Endodermal cell (in vitro differentiated cells): ENCODE data around the gene CDH4. TPM values are rescaled to one million over a fixed set of nuclear protein-coding genes. Genes with fewer than 3 reads are reported as not detected.

Source experiments
- DNase-seq: peaks from one replicate; pipeline ENCODE4 v3.0.0-alpha.2; 2017
- H3K27ac ChIP-seq: 2 replicates; pipeline ENCODE4 v1.5.1; 2013; ENCODE audit warnings: mild to moderate bottlenecking, low read depth, low read length, moderate library complexity
- H3K27me3 ChIP-seq: 2 replicates; pipeline ENCODE4 v1.6.1; 2013; ENCODE audit warnings: mild to moderate bottlenecking, low read length, moderate library complexity; ENCODE audit not compliant: insufficient read depth, control insufficient read depth, poor library complexity, severe bottlenecking
- H3K36me3 ChIP-seq: 2 replicates; pipeline ENCODE4 v1.7.0; 2013; ENCODE audit warnings: mild to moderate bottlenecking, low read length, moderate library complexity; ENCODE audit not compliant: control insufficient read depth, insufficient read depth
- H3K4me1 ChIP-seq: one replicate; pipeline ENCODE4 v1.7.0; 2013; ENCODE audit warnings: low read length; ENCODE audit not compliant: control insufficient read depth, insufficient read depth
- H3K4me3 ChIP-seq: 2 replicates; pipeline ENCODE4 v1.5.1; 2013; ENCODE audit warnings: mild to moderate bottlenecking, low read length, moderate library complexity
- H3K9ac ChIP-seq: 2 replicates; pipeline ENCODE4 v1.6.1; 2013; ENCODE audit warnings: mild to moderate bottlenecking, low read length, moderate library complexity; ENCODE audit not compliant: poor library complexity, severe bottlenecking; ENCODE audit errors: extremely low read depth
- H3K9me3 ChIP-seq: 2 replicates; pipeline ENCODE4 v1.6.1; 2013; ENCODE audit warnings: mild to moderate bottlenecking, low read length, moderate library complexity; ENCODE audit not compliant: control insufficient read depth
- H3K27ac Mint-ChIP-seq: 2 replicates; pipeline ENCODE4 v1.8.0; 2020; ENCODE audit warnings: mixed read lengths
- H3K27me3 Mint-ChIP-seq: 2 replicates; pipeline ENCODE4 v1.8.0; 2021; ENCODE audit warnings: mild to moderate bottlenecking, mixed read lengths; ENCODE audit not compliant: insufficient read depth
- H3K36me3 Mint-ChIP-seq: 2 replicates; pipeline ENCODE4 v1.8.0; 2020; ENCODE audit warnings: low read depth, mixed read lengths
- H3K4me1 Mint-ChIP-seq: 2 replicates; pipeline ENCODE4 v1.8.0; 2020; ENCODE audit warnings: mixed read lengths
- H3K4me3 Mint-ChIP-seq: 2 replicates; pipeline ENCODE4 v1.8.0; 2020; ENCODE audit warnings: mild to moderate bottlenecking, moderate library complexity, mixed read lengths
- H3K9me3 Mint-ChIP-seq: 2 replicates; pipeline ENCODE4 v1.8.0; 2020; ENCODE audit warnings: mild to moderate bottlenecking, mixed read lengths
- CTCF ChIP-seq: fragments of 200-600 bp; sonication (generic); conservative IDR thresholded peaks from 2 replicates; pipeline ENCODE4 v1.5.0; 2021; ENCODE audit warnings: antibody characterized with exemption, mild to moderate bottlenecking
- WGBS, 2 experiments: methylation state at CpG; one replicate each; pipeline versions ENCODE4 v1.1.5 to v1.1.7; 2013; ENCODE audit warnings: missing lambda C conversion rate in 2 of 2, mixed read lengths in 1 of 2; ENCODE audit not compliant: insufficient coverage in 1 of 2, insufficient read length in 1 of 2; 5-methylcytosine and 5-hydroxymethylcytosine counted together
- total RNA-seq, 2 donors: library from RNA; stranded (reverse); fragmentation: NEBNext Ultra II Directional in 1 of 2; extraction: Animal tissue kit (Norgen Biotek cat#: 25700) in 1 of 2; gene quantifications; 2 replicates in 1 of 2; 3 replicates in 1 of 2; pipeline ENCODE4 v1.2.1, GENCODE V29; 2021

The CDH4 gene
- total RNA-seq, 2 donors from 2014 or later, result 1.8 to 5.8 TPM

- Histone ChIP-seq H3K4me3 (no peak overlapping the region), H3K27me3 (no peaks in the 10 kb centered on the region), H3K27ac (peak overlapping the region; percentile 87), H3K9me3 (no peaks in the 10 kb centered on the region), H3K4me1 (no peaks in the 10 kb centered on the region), H3K36me3 (no peaks in the 10 kb centered on the region), H3K9ac (no peak overlapping the region)
- no peak overlapping the region for H3K27ac Mint-ChIP-seq
- TF ChIP-seq CTCF, result no peak
- H3K36me3 Mint-ChIP-seq, result no peaks in the 10 kb centered on the region
- no peak overlapping the region for H3K4me3 Mint-ChIP-seq
- H3K27me3 Mint-ChIP-seq, result peaks cover 39% of the 10 kb centered on the region
- H3K9me3 Mint-ChIP-seq, result no peaks in the 10 kb centered on the region
- no peaks in the 10 kb centered on the region for H3K4me1 Mint-ChIP-seq
- 88 to 96% methylated on average over 1 to 4 of the region's 4 CpGs for WGBS, 2 experiments
- no peak for DNase-seq
Measured at GRCh38 chr20:61413752-61414151, 161.7 kb downstream of the CDH4 start.

DNA sequence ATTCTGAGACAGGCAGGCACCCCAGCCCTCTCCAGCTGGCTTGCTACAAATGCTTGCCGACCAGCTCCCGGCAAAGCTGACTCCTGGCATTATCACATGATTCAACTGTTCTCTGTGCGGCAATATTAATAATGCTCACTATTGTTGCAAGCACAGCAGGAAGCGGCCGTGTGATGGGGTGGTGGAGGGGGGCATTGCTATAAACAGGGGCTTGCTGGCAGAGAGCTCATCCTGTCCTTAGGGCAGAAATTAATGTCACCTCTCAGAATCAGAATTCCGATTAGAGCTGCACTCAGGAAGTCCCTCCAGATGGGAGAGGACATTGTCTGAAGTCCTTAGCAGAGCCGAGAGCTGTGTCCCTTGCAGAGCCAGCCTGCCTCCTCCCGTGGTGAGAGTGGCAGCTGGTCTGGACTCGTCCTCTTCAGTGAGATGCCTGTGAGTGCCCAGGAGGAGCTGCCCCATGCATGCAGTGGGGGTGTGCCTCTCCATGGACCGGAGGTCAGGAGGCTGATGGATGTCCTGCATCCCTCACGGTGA lies 162.5 kb downstream of the CDH4 start:
- no peak for DNase-seq
- Mint-ChIP-seq H3K27ac (no peak overlapping the region), H3K4me1 (no peaks in the 10 kb centered on the region), H3K4me3 (no peak overlapping the region), H3K27me3 (peaks cover 34% of the 10 kb centered on the region), H3K36me3 (no peaks in the 10 kb centered on the region), H3K9me3 (no peaks in the 10 kb centered on the region)
- Histone ChIP-seq H3K9me3 (no peaks in the 10 kb centered on the region), H3K27me3 (no peaks in the 10 kb centered on the region), H3K9ac (no peak overlapping the region), H3K27ac (peak overlapping the region; percentile 87), H3K4me3 (no peak overlapping the region), H3K4me1 (no peaks in the 10 kb centered on the region), H3K36me3 (no peaks in the 10 kb centered on the region)
- TF ChIP-seq CTCF, result no peak
- 82 to 88% methylated on average over 6 to 11 of the region's 11 CpGs for WGBS, 2 experiments

DNA sequence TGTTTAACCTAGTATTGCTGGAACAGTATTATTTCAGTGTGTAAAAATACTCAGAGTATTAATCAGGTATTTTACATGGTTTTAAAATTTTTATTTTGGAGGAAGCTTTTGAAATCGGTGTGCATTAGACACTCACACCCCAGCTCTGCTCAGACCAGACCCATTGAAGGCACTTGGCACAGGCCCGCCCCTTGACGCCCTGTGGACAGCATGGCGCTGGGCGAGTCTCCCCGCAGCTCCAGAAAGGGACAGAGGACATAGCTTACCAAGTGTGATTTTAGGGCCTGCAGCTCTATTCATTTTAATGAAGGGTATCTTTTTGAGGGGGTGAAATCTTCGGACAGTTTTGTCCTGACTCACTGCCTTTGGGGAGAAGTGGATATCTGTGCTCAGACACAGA lies 164.5 kb downstream of the CDH4 start:
- H3K27me3 Mint-ChIP-seq, result peaks cover 49% of the 10 kb centered on the region
- Histone ChIP-seq H3K27me3 (no peaks in the 10 kb centered on the region), H3K4me1 (no peaks in the 10 kb centered on the region), H3K9me3 (no peaks in the 10 kb centered on the region), H3K27ac (no peak overlapping the region), H3K9ac (no peak overlapping the region), H3K4me3 (no peak overlapping the region), H3K36me3 (no peaks in the 10 kb centered on the region)
- no peak overlapping the region for H3K4me3 Mint-ChIP-seq
- H3K36me3 Mint-ChIP-seq, result no peaks in the 10 kb centered on the region
- H3K4me1 Mint-ChIP-seq, result no peaks in the 10 kb centered on the region
- WGBS, 2 experiments, result 91 to 100% methylated on average over 6 to 7 of the region's 7 CpGs
- no peak for DNase-seq
- no peak overlapping the region for H3K27ac Mint-ChIP-seq
- no peak for TF ChIP-seq CTCF
- H3K9me3 Mint-ChIP-seq, result no peaks in the 10 kb centered on the region
